Measurements from ENCODE around the gene OR5D18. TPM values are rescaled to one million over a fixed set of nuclear protein-coding genes. Genes with fewer than 3 reads are reported as not detected.
"Not testable (repeated sequence)": the region's sequence is repeated elsewhere in the genome, so short reads cannot be mapped to it uniquely, and the experiment has no call there.

OR5D18 gene
- not detected for total RNA-seq

DNA sequence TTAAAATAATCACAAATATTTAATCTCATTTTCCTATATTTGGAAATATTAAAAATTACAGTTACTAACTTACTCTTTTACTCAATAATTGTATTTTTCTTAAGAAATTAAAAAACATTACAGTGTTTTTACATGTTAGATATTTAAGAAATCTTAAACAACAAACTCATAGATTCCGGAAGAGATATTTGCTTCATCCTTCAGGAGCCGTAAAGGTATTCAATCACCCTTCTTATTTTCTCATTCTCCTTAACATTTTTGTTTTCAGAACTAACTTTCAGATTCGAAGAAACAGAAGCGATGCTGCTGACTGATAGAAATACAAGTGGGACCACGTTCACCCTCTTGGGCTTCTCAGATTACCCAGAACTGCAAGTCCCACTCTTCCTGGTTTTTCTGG, at the start of gene OR5D18:
OR5D18 (plus strand) TSS at position 301 of the 400 bp plus-strand sequence; CDS start at position 301, 0 bp downstream.
- H3K4me1 Mint-ChIP-seq, result no peaks in the 10 kb centered on the region
- no peak within 1 kb of the TSS for H3K27ac Mint-ChIP-seq
- H3K9me3 Mint-ChIP-seq, result peaks cover 7% of the 10 kb centered on the region
- no peak for DNase-seq
- no peak for ATAC-seq (ENCODE audit: low read depth)
- no peaks in the 10 kb centered on the region for H3K36me3 Mint-ChIP-seq
- no peaks in the 10 kb centered on the region for H3K27me3 Mint-ChIP-seq
- POLR2A ChIA-PET, result no interaction called here
- no peak within 1 kb of the TSS for H3K4me3 Mint-ChIP-seq

DNA sequence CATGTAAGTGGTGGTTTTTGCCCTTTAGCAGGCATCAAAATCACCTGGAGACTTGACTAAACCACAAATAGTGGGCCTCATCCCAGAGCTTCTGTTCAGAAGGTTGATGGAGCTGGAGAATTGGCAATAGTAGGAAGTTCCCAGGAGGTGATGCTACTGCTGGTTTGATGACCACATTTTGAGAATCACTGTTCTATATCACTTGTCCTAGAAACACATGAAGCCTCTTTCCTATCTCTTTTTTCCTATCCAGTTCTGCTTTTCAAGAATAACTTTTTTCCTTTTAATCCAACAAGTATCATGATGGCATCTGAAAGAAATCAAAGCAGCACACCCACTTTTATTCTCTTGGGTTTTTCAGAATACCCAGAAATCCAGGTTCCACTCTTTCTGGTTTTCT, 46.3 kb upstream of the OR5D18 start, which contains the start of gene OR5D13:
OR5D13 (plus strand) TSS at position 301 of the 400 bp plus-strand sequence; CDS start at position 301, 0 bp downstream.
- Mint-ChIP-seq H3K27me3 (no peaks in the 10 kb centered on the region), H3K36me3 (no peaks in the 10 kb centered on the region), H3K27ac (no peak within 1 kb of the TSS), H3K9me3 (peaks cover 9% of the 10 kb centered on the region), H3K4me3 (no peak within 1 kb of the TSS), H3K4me1 (no peaks in the 10 kb centered on the region)
- POLR2A ChIA-PET, result no interaction called here
- no peak for DNase-seq
- no peak for ATAC-seq (ENCODE audit: low read depth)

DNA sequence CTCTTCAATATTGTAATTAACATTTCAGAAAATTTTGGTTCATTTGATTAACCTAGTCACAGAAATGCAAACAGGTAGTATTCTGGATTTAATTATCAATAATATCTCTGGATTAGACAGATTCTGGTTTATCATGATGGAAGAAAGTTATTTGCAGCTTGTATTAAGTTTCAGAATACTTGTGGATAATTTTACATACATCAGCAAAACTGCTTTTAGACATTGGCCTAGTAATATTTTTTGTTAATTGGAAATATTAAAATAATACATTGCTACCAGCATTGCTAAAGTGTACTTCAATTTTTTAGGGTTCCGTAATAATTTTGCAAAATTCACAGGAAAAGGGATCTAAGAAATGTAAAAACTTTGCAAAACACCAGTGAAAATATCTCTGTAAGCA, 27.8 kb upstream of the OR5D18 start:
- Mint-ChIP-seq H3K4me3 (no peak overlapping the region), H3K4me1 (no peaks in the 10 kb centered on the region), H3K27ac (no peak overlapping the region), H3K27me3 (no peaks in the 10 kb centered on the region), H3K9me3 (peaks cover 10% of the 10 kb centered on the region), H3K36me3 (no peaks in the 10 kb centered on the region)
- DNase-seq (no peak), ATAC-seq (ENCODE audit: low read depth) (no peak)
- POLR2A ChIA-PET, result no interaction called here

DNA sequence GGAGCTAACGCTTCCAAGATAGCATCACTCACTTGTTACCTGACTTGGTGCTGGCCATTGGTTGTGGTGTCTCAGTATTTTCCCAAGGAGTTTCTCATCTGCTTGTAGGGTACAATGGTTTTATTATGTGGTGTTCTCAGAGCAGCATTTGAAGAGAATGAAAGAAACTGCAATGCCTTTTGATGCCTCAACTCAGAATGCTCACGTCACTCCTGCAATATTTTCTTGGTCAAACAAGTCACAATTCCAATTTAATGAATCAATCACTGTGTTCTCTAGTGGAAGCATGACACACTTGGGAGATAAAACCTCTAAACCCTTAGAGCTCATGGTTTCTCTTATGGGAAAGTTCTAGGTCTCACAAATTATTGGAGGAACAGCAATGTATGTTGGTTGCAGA, 26.1 kb upstream of the OR5D18 start:
- Mint-ChIP-seq H3K4me1 (no peaks in the 10 kb centered on the region), H3K4me3 (no peak overlapping the region), H3K27me3 (no peaks in the 10 kb centered on the region), H3K36me3 (no peaks in the 10 kb centered on the region), H3K9me3 (peaks cover 5% of the 10 kb centered on the region), H3K27ac (no peak overlapping the region)
- POLR2A ChIA-PET, result no interaction called here
- ATAC-seq (ENCODE audit: low read depth) (no peak), DNase-seq (no peak)

DNA sequence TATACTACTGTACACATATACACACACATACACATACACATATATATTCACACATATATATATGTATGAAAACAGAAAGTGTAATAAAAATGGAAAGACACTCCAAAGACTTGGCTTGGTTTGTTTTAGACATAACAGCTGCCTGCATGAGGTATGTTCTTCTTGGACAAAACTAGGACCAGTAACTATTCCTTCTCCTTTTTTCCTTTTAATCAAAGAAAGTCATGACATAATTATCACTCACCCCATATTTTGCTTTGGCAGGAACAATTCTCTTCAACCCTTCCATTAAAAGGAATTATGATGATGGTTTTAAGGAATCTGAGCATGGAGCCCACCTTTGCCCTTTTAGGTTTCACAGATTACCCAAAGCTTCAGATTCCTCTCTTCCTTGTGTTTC, 24.2 kb upstream of the OR5D18 start, which contains the start of gene OR5D14:
OR5D14 (plus strand) TSS at position 301 of the 400 bp plus-strand sequence; CDS start at position 301, 0 bp downstream.
- no peaks in the 10 kb centered on the region for H3K27me3 Mint-ChIP-seq
- POLR2A ChIA-PET, result interaction anchor here (0.6 kb wide), 1 partner anchor 147 kb away, joined by 3 read pairs; no protein-coding TSS in a partner anchor
- H3K36me3 Mint-ChIP-seq, result no peaks in the 10 kb centered on the region

DNA sequence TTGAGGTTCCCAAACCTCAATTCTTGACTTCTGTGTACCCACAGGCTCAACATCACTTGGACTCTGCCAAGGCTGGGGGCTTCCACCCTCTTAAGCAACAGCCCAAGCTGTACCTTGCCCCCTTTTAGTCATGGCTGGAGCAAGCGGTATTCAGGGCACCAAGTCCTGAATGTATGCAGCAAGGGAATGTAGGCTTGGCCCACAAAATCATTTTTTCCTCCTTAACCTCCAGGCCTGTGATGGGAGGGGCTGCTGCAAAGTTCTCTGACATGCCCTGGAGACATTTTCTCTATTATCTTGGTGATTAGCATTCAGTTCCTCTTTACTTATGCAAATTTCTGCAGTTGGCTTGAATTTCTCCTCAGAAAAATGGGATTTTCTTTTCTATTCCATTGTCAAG, 13.2 kb upstream of the OR5D18 start:
- POLR2A ChIA-PET, result no interaction called here
- Mint-ChIP-seq H3K27me3 (no peaks in the 10 kb centered on the region), H3K4me3 (no peak overlapping the region), H3K27ac (no peak overlapping the region), H3K9me3 (peaks cover 23% of the 10 kb centered on the region), H3K4me1 (no peaks in the 10 kb centered on the region), H3K36me3 (no peaks in the 10 kb centered on the region)
- ATAC-seq (ENCODE audit: low read depth), result no peak
- no peak for DNase-seq

More for the DNA sequence above, 24.2 kb upstream of the OR5D18 start, which contains the start of gene OR5D14:
- no peak within 1 kb of the TSS for H3K4me3 Mint-ChIP-seq
- H3K9me3 Mint-ChIP-seq, result peaks cover 11% of the 10 kb centered on the region
- H3K27ac Mint-ChIP-seq, result no peak within 1 kb of the TSS
- ATAC-seq (ENCODE audit: low read depth) (no peak), DNase-seq (no peak)
- no peaks in the 10 kb centered on the region for H3K4me1 Mint-ChIP-seq

DNA sequence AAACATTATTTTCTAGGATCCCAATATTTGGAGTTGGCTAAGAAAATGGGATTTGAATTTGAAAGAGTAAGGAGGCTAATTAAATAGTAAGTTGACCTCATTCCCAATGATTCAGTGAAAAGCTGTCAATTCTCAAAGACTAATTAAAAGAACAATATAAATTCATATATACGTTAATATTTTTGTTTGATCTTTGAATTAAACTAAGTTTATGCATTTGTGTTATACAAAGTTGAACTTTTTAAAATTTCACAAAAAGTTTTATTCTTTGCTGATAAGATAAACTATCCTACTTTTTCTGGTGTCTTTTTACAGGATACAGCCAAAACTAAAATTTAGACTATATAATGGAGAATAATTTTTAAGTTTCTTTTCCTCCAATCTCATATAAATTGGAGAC, 8.4 kb upstream of the OR5D18 start, which contains the start of gene OR5L1:
OR5L1 (plus strand) TSS at position 301 of the 400 bp plus-strand sequence. CDS start 100 bp downstream, outside the sequence.
- ATAC-seq (ENCODE audit: low read depth), result no peak
- no peaks in the 10 kb centered on the region for H3K27me3 Mint-ChIP-seq
- no peaks in the 10 kb centered on the region for H3K4me1 Mint-ChIP-seq
- no peak within 1 kb of the TSS for H3K27ac Mint-ChIP-seq
- H3K36me3 Mint-ChIP-seq, result no peaks in the 10 kb centered on the region
- no peak within 1 kb of the TSS for H3K4me3 Mint-ChIP-seq
- POLR2A ChIA-PET, result no interaction called here
- peaks cover 18% of the 10 kb centered on the region for H3K9me3 Mint-ChIP-seq
- DNase-seq, result no peak

DNA sequence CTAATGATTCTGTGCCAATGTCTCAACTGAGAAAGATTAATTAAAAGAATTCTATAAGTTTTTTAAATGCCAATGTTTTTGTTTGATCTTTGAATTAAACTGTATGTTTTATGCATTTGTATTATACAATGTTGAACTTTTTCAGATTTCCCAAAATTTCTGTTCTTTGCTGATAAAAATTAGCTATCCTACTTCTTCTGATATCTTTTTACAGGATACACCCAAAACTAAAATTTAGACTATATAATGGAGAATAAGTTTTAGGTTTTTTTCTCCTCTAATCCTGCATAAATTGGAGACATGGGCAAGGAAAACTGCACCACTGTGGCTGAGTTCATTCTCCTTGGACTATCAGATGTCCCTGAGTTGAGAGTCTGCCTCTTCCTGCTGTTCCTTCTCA, 7.5 kb downstream of the OR5D18 start, which contains the start of gene OR5L2:
OR5L2 (plus strand) TSS at position 301 of the 400 bp plus-strand sequence; CDS start at position 301, 0 bp downstream.
- H3K4me1 Mint-ChIP-seq, result no peaks in the 10 kb centered on the region
- POLR2A ChIA-PET, result no interaction called here
- no peaks in the 10 kb centered on the region for H3K27me3 Mint-ChIP-seq
- H3K27ac Mint-ChIP-seq, result no peak within 1 kb of the TSS
- peaks cover 6% of the 10 kb centered on the region for H3K9me3 Mint-ChIP-seq
- ATAC-seq (ENCODE audit: low read depth), result no peak
- H3K4me3 Mint-ChIP-seq, result no peak within 1 kb of the TSS
- no peak for DNase-seq
- H3K36me3 Mint-ChIP-seq, result no peaks in the 10 kb centered on the region

DNA sequence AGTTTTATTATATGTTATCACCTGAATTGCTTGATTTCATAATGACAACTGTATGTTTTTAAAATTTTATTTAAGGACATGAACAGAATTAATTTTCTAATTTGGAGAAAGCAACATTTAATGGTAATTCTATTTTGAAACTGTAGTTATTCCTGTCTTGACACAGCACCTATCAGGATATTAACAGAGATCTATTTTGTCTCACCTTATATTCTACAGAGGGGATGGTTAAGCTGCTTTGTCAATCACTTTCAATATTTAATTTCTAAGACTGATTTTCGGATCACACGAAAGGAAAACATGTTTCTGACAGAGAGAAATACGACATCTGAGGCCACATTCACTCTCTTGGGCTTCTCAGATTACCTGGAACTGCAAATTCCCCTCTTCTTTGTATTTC, 19.0 kb downstream of the OR5D18 start, which contains the start of gene OR5D16:
OR5D16 (plus strand) TSS at position 301 of the 400 bp plus-strand sequence; CDS start at position 301, 0 bp downstream.
- H3K4me1 Mint-ChIP-seq, result no peaks in the 10 kb centered on the region
- DNase-seq (no peak), ATAC-seq (ENCODE audit: low read depth) (no peak)
- H3K4me3 Mint-ChIP-seq, result no peak within 1 kb of the TSS
- peaks cover 11% of the 10 kb centered on the region for H3K9me3 Mint-ChIP-seq
- no peaks in the 10 kb centered on the region for H3K36me3 Mint-ChIP-seq
- no peak within 1 kb of the TSS for H3K27ac Mint-ChIP-seq
- POLR2A ChIA-PET, result no interaction called here
- no peaks in the 10 kb centered on the region for H3K27me3 Mint-ChIP-seq

DNA sequence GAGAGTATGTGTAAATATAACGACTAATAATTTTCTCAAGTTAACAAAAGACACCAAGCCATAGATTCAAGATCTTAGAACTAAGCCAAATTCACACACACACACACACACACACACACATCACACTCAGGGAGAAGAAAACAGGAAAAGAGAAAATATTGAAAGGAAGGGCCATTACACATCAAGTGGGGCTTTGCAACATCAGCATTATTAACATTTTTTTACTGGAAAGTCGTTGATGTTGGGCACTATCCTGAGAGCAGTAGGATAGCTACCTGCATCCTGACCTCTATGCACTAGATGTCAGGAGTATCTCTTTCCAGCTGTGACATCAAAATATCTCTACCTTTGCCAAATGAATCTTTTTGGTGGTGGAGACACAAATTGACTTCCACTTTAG, 28.0 kb downstream of the OR5D18 start:
- no peak overlapping the region for H3K4me3 Mint-ChIP-seq
- POLR2A ChIA-PET, result no interaction called here
- no peak for ATAC-seq (ENCODE audit: low read depth)
- no peak overlapping the region for H3K27ac Mint-ChIP-seq
- H3K27me3 Mint-ChIP-seq, result no peaks in the 10 kb centered on the region
- H3K36me3 Mint-ChIP-seq, result no peaks in the 10 kb centered on the region
- no peaks in the 10 kb centered on the region for H3K4me1 Mint-ChIP-seq
- H3K9me3 Mint-ChIP-seq, result peaks cover 1% of the 10 kb centered on the region
- no peak for DNase-seq

DNA sequence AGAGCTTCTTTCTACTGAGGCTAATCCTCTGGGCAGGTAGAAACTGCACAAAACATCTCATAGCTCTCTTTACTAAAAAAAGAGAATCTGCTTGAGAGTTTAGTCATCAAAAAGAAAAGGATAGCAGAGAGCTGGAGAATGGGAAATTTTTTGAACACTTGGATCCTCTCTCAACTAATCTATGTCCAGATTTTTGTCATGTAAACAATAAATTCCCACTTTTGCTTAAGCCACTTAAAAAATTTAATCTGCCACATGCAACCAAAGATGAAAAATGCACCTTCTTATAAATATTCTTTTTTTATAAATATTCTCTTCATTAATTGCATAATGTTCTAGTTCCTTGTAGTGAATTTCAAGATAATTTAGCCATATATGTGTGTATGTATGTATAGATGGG, 29.6 kb downstream of the OR5D18 start:
- Mint-ChIP-seq H3K27me3 (no peaks in the 10 kb centered on the region), H3K4me3 (no peak overlapping the region), H3K9me3 (peaks cover 1% of the 10 kb centered on the region), H3K36me3 (no peaks in the 10 kb centered on the region), H3K4me1 (no peaks in the 10 kb centered on the region), H3K27ac (no peak overlapping the region)
- ATAC-seq (ENCODE audit: low read depth), result no peak
- POLR2A ChIA-PET, result no interaction called here
- DNase-seq, result no peak

DNA sequence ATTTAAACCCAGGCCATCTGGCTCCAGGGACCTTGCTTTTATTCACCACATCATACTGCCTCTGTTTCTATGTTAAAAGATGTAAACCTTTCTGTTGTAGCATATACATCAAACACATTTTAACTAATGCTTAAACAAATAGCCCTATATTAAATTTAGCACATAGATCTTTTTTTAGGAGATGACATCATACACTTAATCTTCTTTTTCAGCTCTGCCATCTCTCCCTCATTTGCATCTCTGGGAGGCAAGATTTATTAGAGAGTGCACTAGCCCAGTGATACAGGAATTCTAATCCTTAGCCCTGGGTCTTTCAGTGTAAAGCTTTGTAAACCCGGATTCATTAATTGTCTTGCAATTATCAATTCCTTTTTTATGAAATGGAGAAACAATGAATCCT, 32.7 kb downstream of the OR5D18 start:
- no peak for DNase-seq
- ATAC-seq (ENCODE audit: low read depth), result no peak
- H3K9me3 Mint-ChIP-seq, result peaks cover 3% of the 10 kb centered on the region
- H3K4me3 Mint-ChIP-seq, result no peak overlapping the region
- no peaks in the 10 kb centered on the region for H3K36me3 Mint-ChIP-seq
- H3K4me1 Mint-ChIP-seq, result no peaks in the 10 kb centered on the region
- H3K27ac Mint-ChIP-seq, result no peak overlapping the region
- POLR2A ChIA-PET, result no interaction called here
- H3K27me3 Mint-ChIP-seq, result no peaks in the 10 kb centered on the region

DNA sequence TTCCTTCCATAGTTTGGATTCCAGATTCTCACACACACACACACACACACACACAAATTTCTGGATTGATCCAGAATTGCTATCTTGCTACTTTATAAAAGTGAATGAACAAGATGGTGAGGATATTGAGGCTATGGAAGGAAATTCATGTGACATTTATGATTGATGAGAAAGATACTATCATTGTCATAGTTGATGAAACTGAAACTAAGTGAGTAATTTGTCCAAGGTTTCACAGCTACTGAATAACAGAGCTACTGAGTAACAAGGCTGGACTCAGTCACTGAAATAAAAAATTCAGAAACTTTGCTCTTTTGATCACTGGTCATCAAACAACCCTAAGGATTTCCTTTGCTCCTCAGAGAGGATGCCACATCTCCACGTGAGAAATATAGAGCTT, 35.3 kb downstream of the OR5D18 start:
- Mint-ChIP-seq H3K4me3 (no peak overlapping the region), H3K36me3 (no peaks in the 10 kb centered on the region), H3K4me1 (no peaks in the 10 kb centered on the region), H3K27ac (no peak overlapping the region), H3K27me3 (no peaks in the 10 kb centered on the region), H3K9me3 (peaks cover 5% of the 10 kb centered on the region)
- DNase-seq (no peak), ATAC-seq (ENCODE audit: low read depth) (no peak)
- POLR2A ChIA-PET, result no interaction called here

DNA sequence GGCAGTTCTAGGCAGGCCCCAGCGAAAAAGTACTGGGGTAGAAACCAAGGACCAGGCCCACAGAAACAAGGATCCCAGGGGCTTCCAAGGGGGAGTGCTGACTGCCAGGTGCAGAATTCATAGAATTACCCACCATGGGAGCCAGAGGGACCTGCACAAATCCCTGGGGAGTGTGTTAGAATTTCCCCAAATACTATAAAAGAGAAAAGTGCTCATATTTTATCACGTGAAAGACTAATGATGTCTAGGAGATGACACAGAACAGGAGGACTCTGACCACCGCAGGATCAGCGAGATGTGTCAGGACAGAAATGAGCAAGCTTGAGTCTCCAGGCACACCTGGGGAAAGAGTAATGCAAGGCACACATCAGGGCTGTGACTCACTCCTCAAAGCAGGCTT, 47.9 kb downstream of the OR5D18 start:
- H3K4me3 Mint-ChIP-seq; POLR2A ChIA-PET; H3K4me1 Mint-ChIP-seq; H3K27ac Mint-ChIP-seq; DNase-seq; H3K9me3 Mint-ChIP-seq; H3K36me3 Mint-ChIP-seq; ATAC-seq (ENCODE audit: low read depth); H3K27me3 Mint-ChIP-seq: not testable (repeated sequence)
